Fibroblast of skin of scalp (primary cell): ENCODE measurements around the gene FAM3A.
"Not testable (repeated sequence)": the region's sequence is repeated elsewhere in the genome, so short reads cannot be mapped to it uniquely, and the experiment has no call there.

Experiments used
- DNase-seq: peaks from one replicate; pipeline ENCODE4 v3.0.0-alpha.2; 2013

Gene FAM3A

GRCh38 chrX:154502989-154503388 lies 13.0 kb downstream of the FAM3A start:
- DNase-seq, result no peak

DNA sequence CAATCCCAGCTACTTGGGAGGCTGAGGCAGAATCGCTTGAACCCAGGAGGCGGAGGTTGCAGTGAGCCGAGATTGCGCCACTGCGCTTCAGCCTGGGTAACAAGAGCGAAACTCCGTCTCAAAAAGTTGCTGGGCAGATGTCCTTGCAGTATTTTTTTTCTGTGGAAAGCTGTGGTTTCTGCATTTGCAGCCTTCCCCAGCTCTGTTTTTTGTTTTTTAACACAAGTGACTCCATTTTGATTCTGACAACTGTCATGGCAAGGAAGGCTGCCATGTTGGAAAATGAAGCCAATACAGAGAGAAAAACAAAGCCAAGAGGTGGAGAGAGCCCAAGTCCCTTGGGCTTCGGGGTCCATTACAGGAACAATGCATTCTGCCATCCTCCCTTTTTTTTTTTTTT lies 13.9 kb downstream of the FAM3A start:
- no peak for DNase-seq

- DNase-seq, result not testable (repeated sequence)
Measured at GRCh38 chrX:154501423-154501822, 14.6 kb downstream of the FAM3A start.

DNA sequence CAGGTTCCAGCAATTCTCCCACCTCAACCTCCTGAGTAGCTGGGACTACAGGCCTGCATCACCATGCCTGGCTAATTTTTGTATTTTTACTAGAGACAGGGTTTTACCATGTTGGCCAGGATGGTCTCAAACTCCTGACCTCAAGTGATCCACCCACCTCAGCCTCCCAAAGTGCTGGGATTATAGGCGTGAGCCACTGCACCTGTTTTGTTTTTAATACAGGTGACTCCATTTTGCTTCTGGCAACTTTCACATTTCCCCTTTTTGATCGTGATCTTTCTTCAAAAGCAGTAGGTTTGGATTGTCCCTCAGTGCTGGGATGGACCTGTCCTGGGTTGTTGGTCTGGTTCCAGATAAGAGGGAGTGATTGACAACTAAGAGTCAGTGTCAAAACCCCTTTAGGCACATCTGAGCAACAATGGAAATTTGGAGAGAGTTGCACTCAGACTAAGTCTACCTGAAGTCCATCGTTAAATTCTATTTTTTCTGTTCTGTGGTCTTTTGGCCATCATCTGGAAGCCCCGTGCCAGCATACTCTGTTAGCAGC lies 19.4 kb downstream of the FAM3A start:
- not testable (repeated sequence) for DNase-seq

DNA sequence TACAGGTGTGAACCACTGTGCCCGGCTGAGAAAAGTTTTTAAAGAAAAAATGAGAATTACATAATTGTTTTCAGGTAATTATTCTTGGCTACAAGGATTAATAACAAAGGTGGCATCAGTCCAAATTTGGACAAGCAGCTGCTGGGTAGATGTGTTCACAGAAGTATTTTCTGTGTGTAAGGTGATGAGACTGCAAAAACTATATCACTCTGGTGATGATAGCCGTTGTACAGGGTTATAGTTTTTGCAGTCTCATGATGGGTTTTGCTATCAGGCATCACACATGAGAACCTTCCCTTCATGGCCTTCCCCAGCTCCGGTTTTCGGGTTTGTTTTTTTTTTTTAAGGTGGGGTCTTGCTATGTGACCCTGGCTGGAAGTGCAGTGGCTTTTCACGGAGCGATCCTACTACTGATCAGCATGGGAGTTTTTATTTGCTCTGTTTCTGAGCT lies 20.5 kb downstream of the FAM3A start:
- no peak for DNase-seq

DNA sequence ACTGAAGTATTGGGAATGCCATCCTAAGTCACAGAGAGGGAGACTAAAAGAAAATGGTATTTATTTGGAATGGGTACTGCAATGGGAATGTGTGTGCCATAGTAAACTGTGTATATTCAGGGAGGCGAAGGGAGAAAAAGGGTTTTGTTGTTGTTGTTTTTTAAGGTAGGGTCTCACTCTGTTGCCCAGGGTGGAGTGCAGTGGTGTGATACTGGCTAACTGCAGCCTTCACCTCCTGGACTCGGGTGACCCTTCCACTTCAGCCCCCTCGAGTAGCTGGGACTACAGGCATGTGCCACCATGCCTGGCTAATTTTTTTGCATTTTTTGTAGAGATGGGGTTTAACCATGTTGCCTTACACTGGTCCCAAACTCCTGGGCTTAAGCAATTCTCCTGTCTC lies 21.3 kb downstream of the FAM3A start:
- DNase-seq, result no peak

- DNase-seq, result peak; percentile 93
Measured at GRCh38 chrX:154490414-154491083, 25.5 kb downstream of the FAM3A start, which contains the start of gene SLC10A3. TSS of gene SLC10A3 (minus strand) at chrX:154490629. CDS start at chrX:154488940, 1,689 bp downstream.

GRCh38 chrX:154490021-154490413 lies 26.0 kb downstream of the FAM3A start:
- peak; percentile 58 for DNase-seq

GRCh38 chrX:154489182-154489581 lies 26.9 kb downstream of the FAM3A start:
- no peak for DNase-seq

GRCh38 chrX:154488336-154489075 lies 27.5 kb downstream of the FAM3A start:
- DNase-seq, result no peak

- no peak for DNase-seq
Measured at GRCh38 chrX:154487518-154488290, 28.3 kb downstream of the FAM3A start.

DNA sequence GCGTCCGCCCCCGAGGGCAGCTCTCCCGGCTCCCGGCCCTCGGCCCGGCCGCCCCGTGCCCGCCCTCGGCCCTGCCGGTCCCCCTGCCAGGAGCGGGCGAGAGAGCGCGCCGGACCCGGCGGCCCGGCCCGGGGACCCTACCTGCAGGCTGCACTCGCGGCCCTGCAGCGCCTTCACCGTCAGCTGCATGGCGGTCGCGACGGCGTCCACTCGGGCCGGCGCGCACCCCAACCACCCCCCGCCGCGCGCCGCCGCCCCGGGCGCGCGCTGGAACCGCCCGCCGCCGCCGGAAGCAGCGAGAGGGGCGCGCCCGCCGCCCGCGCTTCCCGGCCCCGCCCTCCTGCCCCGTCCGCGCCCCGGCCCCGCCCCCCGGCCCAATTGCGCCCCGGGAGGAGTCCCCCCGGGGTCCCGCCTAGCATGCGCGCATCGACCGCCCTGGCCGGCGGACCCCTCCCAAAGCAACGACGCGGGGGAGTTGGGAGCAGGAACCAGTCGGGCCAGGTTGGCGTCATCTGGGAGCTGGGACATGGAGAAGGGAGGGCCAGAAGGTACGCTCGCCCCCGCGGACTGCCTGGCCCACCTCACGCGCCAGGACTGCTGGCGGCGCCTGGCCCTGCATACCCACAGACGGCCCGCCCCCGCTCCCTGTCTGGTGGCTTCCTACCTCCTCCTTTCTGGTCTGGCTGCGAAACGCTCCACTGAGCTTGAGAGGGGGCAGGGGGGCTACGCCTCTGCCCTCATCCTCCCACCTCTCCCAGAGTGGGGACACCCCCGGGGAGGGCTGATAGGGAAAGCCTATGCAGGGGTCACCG lies 29.4 kb downstream of the FAM3A start, which contains the start of gene UBL4A:
Gene UBL4A (minus strand): TSS at position 220 of the 812 bp plus-strand sequence. CDS start 31 bp downstream, at position 189.
- DNase-seq, result peak; percentile 49

DNA sequence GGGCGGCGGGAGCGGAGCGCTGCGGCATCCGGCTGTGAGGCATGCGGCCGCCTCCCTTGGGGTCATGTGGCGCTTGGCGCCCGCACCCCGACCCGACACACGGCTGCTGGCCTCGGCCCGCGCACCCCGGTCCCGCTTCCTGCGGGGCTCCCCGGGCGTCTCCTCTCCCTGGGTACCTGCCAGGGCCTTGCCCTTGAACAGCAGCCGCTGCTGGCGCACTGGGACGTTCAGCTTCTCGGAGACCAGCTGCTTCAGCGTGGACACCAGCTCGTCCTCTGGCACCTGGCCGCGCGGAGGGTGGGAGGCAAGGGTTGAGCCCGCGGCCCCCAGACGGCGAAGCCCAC lies 30.0 kb downstream of the FAM3A start:
- DNase-seq, result no peak

DNA sequence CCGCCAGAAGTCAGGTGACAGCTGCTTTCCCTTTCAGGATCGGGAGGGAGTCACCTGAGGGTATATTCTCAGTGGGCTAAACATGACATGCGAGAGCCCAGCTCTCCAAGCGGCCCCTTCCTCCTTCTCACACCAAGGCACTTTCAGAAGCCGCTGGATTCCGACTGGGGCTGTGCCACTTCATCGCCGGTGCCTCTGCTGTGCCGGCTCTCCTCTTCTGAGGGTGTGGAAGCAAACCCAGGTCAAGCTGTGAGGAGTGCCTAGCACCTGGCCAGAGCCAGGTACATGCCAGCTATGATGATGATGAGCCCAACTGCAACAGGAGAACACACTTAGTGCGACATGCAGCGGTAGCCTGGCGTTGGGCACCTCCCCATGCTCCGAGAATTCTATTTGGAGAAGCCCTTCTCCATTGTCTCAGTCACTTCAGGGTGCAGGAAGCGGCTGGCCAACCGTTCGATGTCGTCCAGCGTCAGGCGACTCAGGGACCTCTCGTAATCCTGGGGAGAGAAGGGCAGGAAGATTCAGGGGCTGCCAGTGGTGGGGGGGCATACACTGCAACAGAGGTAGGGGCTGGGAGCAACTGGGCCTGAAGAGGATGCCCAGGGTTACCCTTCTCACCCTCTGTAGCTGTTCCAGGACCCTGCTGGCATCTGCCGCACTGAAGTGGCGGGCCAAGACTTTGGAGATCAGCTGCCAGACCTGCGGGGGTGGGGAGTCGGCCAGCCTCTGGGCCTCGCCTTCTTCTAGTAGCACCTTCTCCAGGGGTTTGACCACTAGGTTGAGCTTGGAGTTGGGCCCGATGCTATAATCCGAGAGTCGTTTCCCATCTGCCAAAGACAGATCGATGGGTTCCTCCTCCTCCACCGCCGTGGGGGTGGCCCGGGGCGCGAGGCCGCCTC lies 30.6 kb downstream of the FAM3A start:
- no peak for DNase-seq

DNA sequence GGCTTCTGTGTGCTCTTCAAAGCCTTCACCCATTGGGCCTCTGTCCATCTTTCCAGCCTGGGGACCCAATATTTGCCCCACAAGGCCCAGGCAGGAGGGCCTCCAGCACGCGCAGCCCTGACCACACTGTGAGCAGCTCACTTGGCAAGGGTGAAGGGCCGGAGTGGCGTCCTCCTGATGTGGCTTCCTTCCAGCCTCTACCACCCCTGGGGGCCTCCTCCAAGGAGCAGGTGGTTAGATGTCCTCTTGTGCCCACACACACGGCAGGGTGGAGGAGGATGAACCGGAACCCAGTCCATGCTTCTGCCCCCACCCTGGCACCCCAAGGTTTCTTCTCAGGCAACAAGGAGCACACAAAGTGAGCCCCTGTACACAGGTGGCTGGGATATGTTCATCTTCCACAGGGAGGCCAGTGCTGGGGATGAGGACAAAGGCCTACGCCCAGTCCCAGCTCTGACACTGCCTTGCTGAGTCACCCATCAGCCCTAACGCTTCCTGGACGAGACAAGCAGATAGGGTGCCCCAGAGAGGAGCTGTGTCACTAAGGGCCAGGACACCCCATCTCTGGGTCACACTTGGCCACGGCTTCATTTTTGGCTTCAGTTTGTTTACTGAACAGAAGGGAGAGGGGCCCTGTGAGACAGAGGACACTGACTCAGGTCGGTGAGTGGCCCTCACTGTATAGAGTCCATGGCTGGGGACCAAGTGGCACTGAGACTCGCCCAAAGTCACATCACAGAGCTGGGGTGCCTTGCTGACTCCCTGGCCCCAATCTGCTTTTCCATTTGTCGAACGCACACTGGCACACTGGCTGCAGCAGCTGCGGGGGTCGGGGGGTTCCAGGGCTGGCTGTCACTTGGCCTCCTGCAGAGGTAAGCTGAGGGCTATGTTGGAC lies 31.5 kb downstream of the FAM3A start:
- no peak for DNase-seq

DNA sequence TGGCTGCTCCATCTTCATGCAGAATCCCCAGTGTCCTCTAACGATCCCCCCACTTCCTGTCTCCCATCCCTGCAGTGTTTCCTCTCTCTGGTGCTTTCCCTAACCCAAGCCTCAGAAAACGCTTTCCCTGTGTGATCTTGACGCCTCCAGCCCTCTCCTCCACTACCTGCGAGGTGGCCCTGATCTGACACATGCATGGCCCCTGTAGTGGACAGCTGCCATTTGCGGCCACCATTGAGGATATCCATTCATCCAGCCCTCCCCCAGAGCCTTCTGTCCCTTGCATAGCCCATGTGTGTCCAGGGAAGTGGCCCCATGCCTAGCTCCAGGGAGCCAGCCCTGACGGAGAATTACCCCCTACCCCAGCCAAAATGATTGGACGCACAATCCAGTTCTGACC lies 32.7 kb downstream of the FAM3A start:
- no peak for DNase-seq

- no peak for DNase-seq
Measured at GRCh38 chrX:154482786-154483185, 33.2 kb downstream of the FAM3A start.

GRCh38 chrX:154481911-154482601 lies 34.0 kb downstream of the FAM3A start:
- DNase-seq, result no peak

GRCh38 chrX:154481195-154481594 lies 34.8 kb downstream of the FAM3A start:
- DNase-seq, result no peak
